DMS153 (cell line): Measurements from ENCODE around the gene DNAJC16.

ENCODE experiments used
- DNase-seq: peaks from one replicate; lab custom pipeline; 2025; lab: John Stamatoyannopoulos, UW

DNAJC16 gene

GRCh38 chr1:15620902-15621682 is 94.4 kb downstream of the DNAJC16 start:
- no peak for DNase-seq

GRCh38 chr1:15621975-15622374 is 95.3 kb downstream of the DNAJC16 start:
- DNase-seq: no peak

DNA sequence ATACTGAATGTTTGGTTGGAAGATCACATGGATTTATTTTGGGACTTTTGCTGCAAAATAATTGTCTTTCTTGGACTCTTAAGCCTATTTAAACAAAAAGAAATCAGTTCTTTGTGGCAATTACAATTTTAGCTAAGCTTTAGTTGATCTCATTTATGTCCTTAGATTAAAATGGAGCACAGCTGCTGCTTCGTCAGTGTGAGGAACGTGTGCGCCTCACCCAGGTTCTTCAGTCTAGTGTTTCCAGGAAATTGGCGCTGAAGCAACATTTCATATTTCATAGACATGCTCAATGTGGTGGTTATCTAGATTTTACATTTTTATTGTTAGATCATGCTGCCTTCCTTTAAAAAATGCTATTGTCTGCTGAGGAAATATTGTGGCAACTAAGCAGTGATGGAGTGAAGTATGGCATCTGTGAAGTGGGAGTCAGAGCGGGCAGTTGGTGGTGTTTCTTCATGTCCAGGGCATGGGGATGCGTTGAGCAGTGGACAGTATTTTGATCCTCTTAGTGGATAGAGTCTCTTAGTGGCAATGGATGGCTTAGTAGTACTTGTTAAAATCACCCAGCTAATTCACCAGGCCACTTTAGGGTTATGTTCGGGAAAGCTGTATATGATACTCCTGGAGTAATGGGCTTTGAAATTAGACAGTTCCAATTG is 96.2 kb downstream of the DNAJC16 start:
- DNase-seq: no peak

DNA sequence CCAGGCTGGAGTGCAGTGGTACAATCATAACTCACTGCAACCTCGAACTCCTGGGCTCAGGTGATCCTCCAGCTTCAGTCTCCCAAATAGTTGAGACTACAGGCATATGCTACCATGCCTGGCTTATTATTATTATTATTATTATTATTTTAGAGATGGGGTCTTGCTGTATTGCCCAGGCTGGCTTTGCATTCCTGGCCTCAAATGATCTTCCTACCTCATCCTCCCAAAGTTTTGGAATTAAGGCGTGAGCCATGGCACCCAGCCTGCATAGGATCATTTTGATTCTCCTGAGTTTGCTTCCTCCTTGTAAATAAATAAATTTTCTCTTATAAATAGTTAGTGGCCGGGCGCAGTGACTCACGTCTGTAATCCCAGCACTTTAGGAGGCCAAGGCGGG is 96.8 kb downstream of the DNAJC16 start:
- no peak for DNase-seq

DNA sequence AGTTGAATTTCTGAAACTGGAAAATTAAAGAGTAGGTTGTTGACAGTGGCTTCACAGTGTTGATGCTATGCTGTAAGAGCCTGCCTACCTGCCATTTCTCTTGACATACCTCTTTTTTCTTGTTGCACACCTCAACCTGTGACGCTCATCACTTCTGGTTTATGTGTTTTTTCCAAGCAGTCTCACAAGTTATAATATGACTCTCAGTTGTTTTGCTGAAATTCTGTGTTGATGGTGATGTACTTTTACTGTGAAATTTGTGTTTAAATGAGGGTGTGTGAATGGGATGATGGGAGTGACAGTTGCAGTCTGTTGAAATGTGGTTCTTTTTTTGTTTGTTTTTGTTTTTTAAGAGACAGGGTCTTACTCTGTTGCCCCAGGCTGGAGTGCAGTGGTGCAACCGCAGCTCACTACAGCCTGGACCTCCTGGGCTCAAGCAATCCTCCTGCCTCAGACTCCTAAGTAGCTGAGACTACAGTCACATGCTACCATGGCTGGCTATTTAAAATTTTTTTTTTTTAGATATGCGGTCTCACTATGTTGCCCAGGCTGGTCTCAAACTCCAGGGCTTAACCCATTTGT is 97.6 kb downstream of the DNAJC16 start:
- DNase-seq: no peak

GRCh38 chr1:15625056-15625917 is 98.6 kb downstream of the DNAJC16 start:
- DNase-seq: no peak
